Measurements from ENCODE around the gene OBSCN. TPM values are rescaled to one million over a fixed set of nuclear protein-coding genes. Genes with fewer than 3 reads are reported as not detected.

Gene OBSCN
- total and polyA plus RNA-seq, 2 donors (not counting 1 experiment from before 2014, with no cell fraction given), result 10.0 to 63.9 TPM

DNA sequence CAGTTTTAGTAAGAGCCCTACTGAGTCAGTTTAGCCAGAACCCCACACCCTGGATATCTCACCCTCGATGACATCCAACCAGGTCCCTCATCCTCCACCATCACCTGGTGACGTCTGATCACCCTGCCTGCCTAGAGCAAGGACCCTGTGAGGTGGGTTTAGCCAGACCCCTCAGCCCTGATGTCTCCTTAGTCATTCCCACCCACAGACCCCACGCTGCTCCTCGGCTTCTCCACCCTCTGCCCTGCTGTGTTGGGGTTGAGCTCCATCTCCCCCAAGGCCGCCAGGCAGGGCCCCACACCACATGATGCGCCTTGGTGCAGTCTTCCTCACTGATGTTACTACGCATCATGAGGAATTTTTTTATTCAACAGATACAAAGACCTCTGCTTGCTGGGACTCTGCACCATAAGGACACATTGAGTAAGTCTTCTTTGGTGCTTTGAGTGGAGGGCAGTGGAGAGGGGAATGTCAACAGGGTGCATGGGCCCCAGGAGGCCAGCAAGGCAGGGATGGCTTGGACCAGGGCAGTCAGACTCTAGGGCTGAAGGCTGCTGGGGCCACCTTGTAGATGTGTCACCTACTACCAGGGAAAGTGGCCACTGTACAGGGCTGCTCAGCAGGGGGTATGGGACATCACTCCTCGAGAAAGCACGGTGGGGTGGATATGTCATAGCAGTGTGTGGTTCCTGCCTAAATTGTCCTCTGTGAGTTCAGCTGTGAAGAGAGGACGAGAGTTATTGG is 43.9 kb upstream of the OBSCN start:
- Mint-ChIP-seq H3K27ac (peak overlapping the region; percentile 80), H3K4me1 (peaks cover 26% of the 10 kb centered on the region), H3K4me3 (peak overlapping the region; percentile 75), H3K27me3 (peaks cover 3% of the 10 kb centered on the region), H3K9me3 (ENCODE audit: insufficient read depth) (no peaks in the 10 kb centered on the region)
- H3K27me3 ChIP-seq (replicated peaks in 1 of 4; ENCODE audit: control extremely low read depth in 1 of 4, control insufficient read depth in 3 of 4, insufficient read depth in 4 of 4, low read length in 3 of 4), result peaks cover 0 to 9% (median 0%) of the 10 kb centered on the region in 4 experiments
- H3K9ac ChIP-seq (ENCODE audit: low read length), result no peak overlapping the region
- 97% methylated on average over 8 of the region's 10 CpGs for WGBS (ENCODE audit: insufficient coverage)
- no peak for TF ChIP-seq CTCF (IDR thresholded peaks at IDR 0.05)
- no peak for TF ChIP-seq EZH2 (IDR thresholded peaks at IDR 0.05; ENCODE audit: borderline replicate concordance, insufficient read depth, low read depth, low read length, poor library complexity, severe bottlenecking)
- no peak overlapping the region for H2AFZ ChIP-seq (ENCODE audit: insufficient read depth, low read depth, low read length, poor library complexity, severe bottlenecking)
- H3K36me3 ChIP-seq (replicated peaks in 1 of 2; ENCODE audit: control extremely low read depth in 1 of 2, control insufficient read depth in 1 of 2, extremely low read depth in 1 of 2, insufficient read depth in 2 of 2, low read length in 1 of 2), result no peaks in the 10 kb centered on the region
- peaks cover 14 to 26% of the 10 kb centered on the region in 2 donors for H3K4me1 ChIP-seq (ENCODE audit: control insufficient read depth in 2 of 2, insufficient read depth in 2 of 2, low read length in 2 of 2)
- H3K9me3 ChIP-seq (ENCODE audit: control extremely low read depth in 1 of 3, control insufficient read depth in 2 of 3, insufficient read depth in 1 of 3, low read length in 2 of 3), result no peaks in the 10 kb centered on the region
- CTCF ChIA-PET, result interaction anchor here (1.0 to 5.6 kb wide), 4 partner anchors 21 to 337 kb away, joined by 3 to 73 read pairs (median 4); no protein-coding TSS in a partner anchor
- intact Hi-C loops (cut with micrococcal nuclease), result loop anchor here (2.0 kb wide), 1 partner anchor 243 kb away; the partner anchor contains the start of gene TRIM11
- H3K27ac ChIP-seq (ENCODE audit: low read length in 2 of 2), result peak overlapping the region in 1 of 2 donors; percentile 98
- H3K4me3 ChIP-seq (ENCODE audit: control extremely low read depth in 1 of 5, extremely low read depth in 1 of 5, insufficient read depth in 1 of 5, low read depth in 2 of 5, low read length in 4 of 5), result no peak overlapping the region
- DNase-seq (no peak), ATAC-seq (ENCODE audit: low read depth) (no peak)
- peaks cover 28% of the 10 kb centered on the region for H3K79me2 ChIP-seq (ENCODE audit: control insufficient read depth, insufficient read depth, low read length)
- no peaks in the 10 kb centered on the region for H4K20me1 ChIP-seq (ENCODE audit: control insufficient read depth, insufficient read depth, low read length, poor library complexity, severe bottlenecking)
- POLR2A ChIA-PET, result no interaction called here
- no peak overlapping the region for H3K4me2 ChIP-seq (replicated peaks; ENCODE audit: low read depth, low read length, poor library complexity, severe bottlenecking)
